NCI-H69 (cell line): ENCODE measurements around the gene ZBTB9.

ENCODE experiments used
- DNase-seq: peaks from one replicate; lab custom pipeline; 2025; lab: John Stamatoyannopoulos, UW

The ZBTB9 gene

GRCh38 chr6:33454009-33454946 is at the start of gene ZBTB9:
ZBTB9 (plus strand) TSS chr6:33454576; CDS start chr6:33455101, 525 bp downstream.
- peak; percentile 99 for DNase-seq

DNA sequence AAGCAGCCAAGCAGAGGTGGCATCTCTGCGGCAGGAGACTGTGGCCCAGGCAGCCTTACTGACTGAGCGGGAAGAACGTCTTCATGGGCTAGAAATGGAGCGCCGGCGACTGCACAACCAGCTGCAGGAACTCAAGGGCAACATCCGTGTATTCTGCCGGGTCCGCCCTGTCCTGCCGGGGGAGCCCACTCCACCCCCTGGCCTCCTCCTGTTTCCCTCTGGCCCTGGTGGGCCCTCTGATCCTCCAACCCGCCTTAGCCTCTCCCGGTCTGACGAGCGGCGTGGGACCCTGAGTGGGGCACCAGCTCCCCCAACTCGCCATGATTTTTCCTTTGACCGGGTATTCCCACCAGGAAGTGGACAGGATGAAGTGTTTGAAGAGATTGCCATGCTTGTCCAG is 49.5 kb upstream of the ZBTB9 start:
- DNase-seq, result no peak

DNA sequence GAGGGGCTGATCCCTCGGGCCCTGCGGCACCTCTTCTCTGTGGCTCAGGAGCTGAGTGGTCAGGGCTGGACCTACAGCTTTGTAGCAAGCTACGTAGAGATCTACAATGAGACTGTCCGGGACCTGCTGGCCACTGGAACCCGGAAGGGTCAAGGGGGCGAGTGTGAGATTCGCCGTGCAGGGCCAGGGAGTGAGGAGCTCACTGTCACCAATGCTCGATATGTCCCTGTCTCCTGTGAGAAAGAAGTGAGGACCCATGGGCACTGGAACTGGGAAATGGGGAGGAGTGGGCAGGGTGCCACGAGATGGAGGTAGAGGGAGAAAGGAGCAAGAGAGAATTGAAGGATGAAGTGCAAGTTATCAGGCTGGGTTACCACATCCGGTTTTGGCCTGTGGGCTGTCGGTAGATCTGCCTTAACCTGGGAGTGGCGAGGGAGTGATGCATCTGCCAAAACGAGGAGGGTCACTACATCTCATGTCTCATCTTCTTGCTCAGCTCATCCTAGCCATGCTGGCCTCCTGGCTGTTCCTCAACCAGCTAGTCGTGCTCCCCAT is 48.9 kb upstream of the ZBTB9 start:
- DNase-seq, result no peak

DNA sequence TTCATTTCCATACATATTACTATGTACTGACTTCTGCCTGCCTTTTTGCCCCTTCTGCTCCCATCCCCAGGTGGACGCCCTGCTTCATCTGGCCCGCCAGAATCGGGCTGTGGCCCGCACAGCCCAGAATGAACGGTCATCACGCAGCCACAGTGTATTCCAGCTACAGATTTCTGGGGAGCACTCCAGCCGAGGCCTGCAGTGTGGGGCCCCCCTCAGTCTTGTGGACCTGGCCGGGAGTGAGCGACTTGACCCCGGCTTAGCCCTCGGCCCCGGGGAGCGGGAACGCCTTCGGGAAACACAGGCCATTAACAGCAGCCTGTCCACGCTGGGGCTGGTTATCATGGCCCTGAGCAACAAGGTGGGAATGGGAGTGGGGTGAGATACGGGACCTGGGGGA is 48.2 kb upstream of the ZBTB9 start:
- DNase-seq, result no peak

DNA sequence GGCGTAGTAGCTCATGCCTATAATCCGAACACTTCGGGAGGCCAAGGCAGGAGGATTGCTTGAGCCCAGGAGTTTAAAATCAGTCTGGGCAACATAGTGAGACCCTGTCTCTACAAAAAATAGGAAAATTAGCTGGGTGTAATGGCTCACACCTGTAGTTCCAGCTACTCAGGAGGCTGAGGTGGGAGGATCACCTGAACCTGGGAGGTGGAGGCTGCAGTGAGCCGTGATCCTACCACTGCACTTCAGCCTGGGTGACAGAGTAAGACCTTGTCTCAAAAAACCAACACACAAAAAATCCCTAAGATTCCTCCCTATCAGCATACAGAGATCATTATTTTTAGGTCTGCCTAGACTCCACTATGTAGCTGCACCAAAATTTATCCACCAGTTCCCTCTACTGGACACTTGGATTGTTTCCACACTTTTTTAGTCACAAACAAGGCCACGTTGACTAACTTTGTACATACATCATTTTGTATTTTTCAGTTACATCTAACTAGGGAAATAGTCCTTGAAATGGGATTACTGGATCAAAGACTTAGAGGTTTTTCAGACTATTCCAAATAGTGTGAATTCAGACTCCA is 47.2 kb upstream of the ZBTB9 start:
- peak; percentile 21 for DNase-seq

DNA sequence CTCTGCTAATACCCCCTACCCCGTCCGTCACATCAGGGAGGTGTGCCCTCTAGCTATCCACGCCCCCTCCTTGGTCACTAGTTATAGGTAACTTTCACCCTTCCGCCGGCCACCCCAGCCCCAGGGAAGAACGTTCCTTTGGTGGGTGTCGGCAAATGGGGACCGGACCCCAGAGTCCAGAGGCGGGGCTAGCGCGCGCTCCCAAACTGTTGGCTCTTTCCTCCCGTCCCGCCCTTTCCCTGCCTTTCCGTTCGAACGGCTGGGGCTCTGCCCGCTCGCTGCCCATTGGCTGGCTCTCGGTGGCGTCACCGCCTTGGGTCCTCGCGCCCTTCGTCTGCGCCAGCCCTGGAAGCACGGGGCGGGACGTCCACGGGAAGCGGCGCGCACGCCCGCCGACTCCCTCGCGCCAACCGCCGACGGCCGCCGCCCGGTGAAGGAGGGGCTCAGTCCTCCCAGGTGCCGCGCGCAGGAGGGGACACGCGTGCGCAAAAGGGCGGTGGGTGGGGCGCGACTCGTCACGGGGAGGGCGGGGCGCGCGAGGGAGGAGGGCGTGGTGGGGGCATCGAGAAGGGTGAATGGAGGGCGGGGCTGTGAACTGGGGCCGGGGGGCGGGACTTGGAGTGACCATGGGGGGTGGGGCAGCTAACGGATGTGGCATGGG is 44.2 kb upstream of the ZBTB9 start:
- peak; percentile 99 for DNase-seq

- DNase-seq, result peak; percentile 92
Observed at GRCh38 chr6:33410711-33411631, 43.4 kb upstream of the ZBTB9 start, which contains the start of gene PHF1. PHF1 (plus strand) TSS chr6:33411014; CDS start chr6:33412264, 1,250 bp downstream.

DNA sequence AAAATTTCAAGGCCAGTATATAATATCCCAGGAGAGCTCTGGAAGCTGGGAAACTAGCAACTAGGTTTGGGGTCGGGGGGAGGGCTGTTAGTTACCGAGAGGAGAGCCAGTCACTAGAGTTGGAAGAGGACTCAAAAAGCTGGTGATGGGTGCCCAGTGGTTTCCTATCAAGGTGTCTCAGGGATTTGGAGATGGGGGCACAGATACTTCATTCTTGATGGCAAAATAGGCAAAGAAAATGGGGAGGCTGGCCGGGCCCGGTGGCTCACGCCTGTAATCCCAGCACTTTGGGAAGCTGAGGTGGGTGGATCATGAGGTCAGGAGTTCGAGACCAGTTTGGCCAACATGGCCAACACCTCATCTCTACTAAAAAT is 42.8 kb upstream of the ZBTB9 start:
- no peak for DNase-seq

DNA sequence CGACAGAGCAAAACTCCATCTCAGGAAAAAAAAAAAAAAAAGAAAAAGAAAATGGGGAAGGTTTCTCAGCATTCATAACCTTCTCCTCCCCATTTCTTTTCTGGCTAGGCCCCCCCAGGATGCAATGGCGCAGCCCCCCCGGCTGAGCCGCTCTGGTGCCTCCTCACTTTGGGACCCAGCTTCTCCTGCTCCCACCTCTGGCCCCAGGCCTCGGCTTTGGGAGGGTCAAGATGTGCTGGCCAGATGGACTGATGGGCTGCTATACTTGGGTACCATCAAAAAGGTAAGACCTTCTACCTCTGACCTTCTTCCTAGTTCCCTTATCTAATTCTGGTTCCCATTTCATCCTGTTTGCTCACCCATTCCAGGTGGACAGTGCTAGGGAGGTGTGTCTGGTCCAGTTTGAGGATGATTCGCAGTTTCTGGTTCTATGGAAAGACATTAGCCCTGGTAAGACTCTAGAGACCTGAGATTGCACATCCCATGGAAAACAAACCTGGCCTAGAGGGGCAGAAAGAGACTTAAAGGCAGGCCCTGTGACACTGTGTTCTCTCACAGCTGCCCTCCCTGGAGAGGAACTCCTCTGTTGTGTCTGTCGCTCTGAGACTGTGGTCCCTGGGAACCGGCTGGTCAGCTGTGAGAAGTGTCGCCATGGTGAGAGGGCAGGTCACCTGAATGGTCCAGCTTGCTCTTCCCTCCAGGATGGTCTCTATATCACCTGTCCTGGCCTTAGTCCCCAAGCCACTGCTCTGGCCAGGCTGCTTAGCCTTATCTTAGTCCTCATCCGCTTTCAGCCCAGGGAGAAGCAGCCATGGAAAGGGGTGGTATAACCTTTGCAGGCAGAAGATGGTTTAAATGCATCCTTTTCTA is 42.0 kb upstream of the ZBTB9 start:
- DNase-seq, result no peak

DNA sequence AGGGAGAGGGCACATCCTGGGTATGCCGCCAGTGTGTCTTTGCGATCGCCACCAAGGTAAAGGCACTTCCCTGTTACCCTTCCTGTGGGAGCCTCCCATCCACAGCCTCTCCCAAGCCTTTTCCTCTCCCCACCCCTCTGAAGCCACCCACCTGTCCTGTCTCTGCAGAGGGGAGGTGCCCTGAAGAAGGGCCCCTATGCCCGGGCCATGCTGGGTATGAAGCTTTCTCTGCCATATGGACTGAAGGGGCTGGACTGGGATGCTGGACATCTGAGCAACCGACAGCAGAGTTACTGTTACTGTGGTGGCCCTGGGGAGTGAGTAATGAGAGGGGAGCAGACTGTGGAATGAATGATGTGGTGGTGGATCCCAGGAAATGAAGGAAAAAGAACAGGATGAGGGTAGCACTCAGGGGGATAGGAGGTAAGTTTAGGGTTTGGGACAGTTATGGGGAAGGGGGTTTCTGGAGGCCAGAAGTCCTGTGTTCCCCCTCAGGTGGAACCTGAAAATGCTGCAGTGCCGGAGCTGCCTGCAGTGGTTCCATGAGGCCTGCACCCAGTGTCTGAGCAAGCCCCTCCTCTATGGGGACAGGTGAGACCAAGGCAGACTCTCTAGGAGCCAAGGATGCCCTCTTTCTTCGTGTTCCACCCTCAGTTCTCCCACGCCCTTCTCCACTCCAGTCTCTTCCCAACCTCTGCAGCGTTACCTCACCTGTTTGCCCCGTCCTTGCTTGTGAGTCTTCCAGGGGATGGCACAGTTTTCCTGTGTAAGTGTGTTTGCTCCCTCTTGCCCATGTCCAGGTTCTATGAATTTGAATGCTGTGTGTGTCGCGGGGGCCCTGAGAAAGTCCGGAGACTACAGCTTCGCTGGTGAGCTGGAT is 40.9 kb upstream of the ZBTB9 start:
- DNase-seq, result no peak

GRCh38 chr6:33414592-33415271 is 39.6 kb upstream of the ZBTB9 start:
- DNase-seq, result peak; percentile 20

DNA sequence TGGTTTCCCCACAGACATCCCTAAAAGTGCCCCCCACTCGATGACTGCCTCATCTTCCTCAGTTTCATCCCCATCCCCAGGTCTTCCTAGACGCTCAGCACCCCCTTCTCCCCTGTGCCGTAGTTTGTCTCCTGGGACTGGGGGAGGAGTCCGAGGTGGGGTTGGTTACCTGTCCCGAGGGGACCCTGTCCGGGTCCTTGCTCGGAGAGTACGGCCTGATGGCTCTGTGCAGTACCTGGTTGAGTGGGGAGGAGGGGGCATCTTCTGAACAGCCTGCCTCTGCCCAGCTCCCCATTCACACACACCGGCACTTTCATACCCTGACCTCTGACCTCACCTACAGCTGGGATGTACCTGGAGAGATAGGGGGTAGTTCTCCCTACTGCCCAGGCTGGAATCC is 38.5 kb upstream of the ZBTB9 start:
- DNase-seq, result no peak

DNA sequence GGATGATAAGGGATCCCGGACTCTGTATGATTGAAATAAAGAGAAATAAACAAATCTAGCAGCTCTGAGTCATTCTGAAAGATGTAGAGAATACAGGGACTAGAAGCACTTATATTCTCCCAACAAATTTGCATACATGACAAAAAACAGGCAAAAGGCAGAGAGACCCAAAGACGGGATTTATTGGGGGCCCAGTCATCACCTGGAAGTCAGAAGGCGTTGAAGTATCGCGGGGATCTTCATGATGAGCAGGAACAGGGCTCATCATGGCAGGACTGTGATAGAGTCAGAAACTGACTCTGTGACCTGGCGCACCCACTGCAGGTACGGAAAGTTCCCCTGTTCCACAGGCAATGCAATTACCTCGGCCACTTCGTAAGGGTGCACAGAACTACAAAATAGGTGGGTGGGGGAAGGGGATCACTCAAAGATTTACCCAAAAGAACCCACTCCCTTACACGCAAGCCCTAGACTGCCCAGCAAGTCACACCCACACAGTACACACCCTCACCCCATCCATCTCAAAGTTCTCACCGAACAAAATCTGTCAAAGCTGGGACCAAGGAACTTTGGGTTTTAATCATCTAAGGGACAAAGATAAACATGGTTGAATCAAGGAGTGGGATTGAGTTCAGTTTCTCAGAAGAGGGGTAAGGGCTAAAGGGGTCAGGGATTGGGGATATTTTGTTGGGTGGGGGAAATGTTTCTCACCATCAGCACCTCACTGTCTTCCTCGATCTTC is 37.8 kb upstream of the ZBTB9 start:
- DNase-seq, result no peak

GRCh38 chr6:33417128-33417902 is 37.1 kb upstream of the ZBTB9 start:
- DNase-seq, result peak; percentile 66

DNA sequence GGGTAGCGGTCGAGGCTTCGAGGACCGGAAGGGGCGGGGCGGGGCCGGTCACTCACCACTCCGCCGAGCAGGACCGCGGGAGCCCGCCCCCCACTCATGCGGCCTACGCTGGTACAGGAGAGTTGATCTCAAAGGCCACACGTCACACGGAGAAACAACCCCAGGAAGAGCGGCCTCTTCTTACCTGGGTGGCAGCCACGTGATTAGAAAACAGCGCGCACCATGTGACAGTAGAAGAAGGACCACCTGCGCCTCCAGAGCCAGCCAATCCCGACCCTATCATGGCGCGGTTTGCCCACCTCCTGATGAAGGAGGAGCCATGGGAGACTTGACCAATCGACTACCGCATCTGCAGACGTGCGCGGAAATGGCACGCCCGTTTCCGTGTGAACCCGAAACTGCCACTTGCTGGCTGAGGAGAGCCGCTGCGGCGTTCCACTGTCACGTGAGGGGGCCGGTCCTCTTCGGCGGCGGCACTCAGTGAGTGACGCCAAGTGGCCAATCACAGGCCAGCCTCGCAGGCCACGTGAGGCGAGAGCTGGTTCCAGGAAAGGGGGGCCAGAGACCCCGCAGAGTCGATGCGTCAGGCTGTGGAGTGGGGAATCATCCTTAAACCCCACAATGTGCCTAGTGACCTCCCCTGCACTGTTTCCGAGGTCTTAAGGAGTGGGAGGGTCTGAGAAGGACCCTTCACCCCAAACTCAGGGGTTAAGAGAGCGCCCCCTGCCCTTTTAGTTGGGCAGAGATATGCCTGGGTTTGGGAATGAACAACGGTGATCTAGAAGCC is 36.3 kb upstream of the ZBTB9 start, which contains the start of gene CUTA:
Gene CUTA, minus strand, starts transcription at position 205 of the 787 bp plus-strand sequence. Its CDS starts 107 bp downstream, at position 98.
- DNase-seq, result peak; percentile 100

- peak; percentile 60 for DNase-seq
Observed at GRCh38 chr6:33418690-33419291, 35.6 kb upstream of the ZBTB9 start.
